Adrenal gland (tissue), 5 donors: ENCODE measurements around the gene NBL1.

Source experiments
- POLR2A ChIP-seq, 2 donors: fragments of 450-650 bp; IDR thresholded peaks; one replicate each; pipeline ENCODE4 v1.6.1; 2017; ENCODE audit warnings: antibody characterized with exemption in 2 of 2, mild to moderate bottlenecking in 2 of 2, moderate library complexity in 1 of 2
- TF ChIP-seq, protein P1 (sequence below), 6 experiments: fragments of 450-650 bp in 4 of 6; fragments of 200-600 bp in 2 of 6; sonication (generic) in 1 of 6; IDR thresholded peaks; 1 replicate in 5 of 6; 2 replicates in 1 of 6; pipeline versions ENCODE4 v1.5.1 to v1.8.0; 2016 to 2021; ENCODE audit warnings: antibody characterized with exemption in 6 of 6, mild to moderate bottlenecking in 2 of 6, moderate library complexity in 1 of 6
- donor health status: DM: no; HTN: no; CAD: no.

DNA sequence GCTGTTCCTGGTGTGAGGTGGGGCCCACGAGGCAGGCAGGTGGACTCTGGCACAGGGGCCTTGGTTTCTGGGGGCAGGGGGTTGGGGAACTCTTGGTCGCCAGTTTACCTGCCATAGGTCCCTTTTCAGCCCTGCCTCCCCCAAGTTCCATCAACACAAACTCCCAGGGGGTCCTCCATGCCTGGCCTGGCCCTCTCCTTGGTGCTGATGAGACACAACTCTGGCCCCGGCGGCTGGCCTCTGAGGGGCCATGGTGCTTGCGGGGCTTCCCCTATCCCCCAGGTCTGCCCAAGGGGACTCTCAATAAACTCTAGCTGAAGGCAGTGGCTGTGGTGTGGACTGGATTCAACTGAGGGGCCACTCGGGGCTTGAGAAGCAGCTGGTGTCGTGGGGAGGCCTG, 36.5 kb downstream of the NBL1 start:
- TF ChIP-seq, protein P1, sequence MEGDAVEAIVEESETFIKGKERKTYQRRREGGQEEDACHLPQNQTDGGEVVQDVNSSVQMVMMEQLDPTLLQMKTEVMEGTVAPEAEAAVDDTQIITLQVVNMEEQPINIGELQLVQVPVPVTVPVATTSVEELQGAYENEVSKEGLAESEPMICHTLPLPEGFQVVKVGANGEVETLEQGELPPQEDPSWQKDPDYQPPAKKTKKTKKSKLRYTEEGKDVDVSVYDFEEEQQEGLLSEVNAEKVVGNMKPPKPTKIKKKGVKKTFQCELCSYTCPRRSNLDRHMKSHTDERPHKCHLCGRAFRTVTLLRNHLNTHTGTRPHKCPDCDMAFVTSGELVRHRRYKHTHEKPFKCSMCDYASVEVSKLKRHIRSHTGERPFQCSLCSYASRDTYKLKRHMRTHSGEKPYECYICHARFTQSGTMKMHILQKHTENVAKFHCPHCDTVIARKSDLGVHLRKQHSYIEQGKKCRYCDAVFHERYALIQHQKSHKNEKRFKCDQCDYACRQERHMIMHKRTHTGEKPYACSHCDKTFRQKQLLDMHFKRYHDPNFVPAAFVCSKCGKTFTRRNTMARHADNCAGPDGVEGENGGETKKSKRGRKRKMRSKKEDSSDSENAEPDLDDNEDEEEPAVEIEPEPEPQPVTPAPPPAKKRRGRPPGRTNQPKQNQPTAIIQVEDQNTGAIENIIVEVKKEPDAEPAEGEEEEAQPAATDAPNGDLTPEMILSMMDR (IDR thresholded peaks at IDR 0.05), result no peak
- TF ChIP-seq POLR2A (IDR thresholded peaks at IDR 0.05), result no peak
